ENCODE measurements around the gene MGP. TPM values are rescaled to one million over a fixed set of nuclear protein-coding genes. Genes with fewer than 3 reads are reported as not detected.

The MGP gene
- polyA plus RNA-seq, 2 donors = 32.7 to 51.2 TPM

DNA sequence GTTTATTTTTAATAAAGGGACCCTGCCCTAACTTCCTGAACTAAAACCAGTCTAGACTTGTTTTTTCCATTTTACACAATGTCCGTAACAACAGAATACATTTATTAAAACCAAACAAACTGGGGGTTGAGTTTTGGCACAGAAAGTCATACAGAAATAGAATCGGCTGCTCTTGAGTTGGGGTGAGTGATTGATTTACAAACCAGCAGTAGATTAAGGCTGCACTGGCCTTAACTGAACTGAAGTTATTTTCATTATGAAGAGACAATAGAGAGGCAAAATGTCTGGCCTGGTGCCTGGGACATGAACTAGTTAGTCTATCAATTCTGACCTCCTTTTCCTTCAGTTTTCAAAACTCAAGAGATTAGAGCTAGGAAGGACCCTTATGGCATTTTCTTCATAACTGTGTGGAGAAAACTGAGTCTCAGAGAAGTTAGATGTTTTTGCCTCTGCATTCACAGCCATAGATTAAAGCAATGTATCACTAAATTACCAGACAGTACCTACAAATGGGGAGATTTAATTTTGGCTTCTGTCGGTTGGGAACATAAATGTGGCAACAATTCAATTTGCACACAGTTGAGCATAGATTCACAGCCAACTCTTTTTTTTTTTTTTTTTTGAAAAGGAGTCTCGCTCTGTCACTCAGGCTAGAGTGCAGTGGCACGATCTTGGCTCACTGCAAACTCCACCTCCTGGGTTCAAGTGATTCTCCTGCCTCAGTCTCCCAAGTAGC is 19.8 kb upstream of the MGP start:
- Histone ChIP-seq H3K36me3 (ENCODE audit: control insufficient read depth in 2 of 2, insufficient read depth in 2 of 2, low read length in 1 of 2) (no peaks in the 10 kb centered on the region), H3K27ac (ENCODE audit: low read depth in 2 of 2, low read length in 1 of 2) (peak overlapping the region in 1 of 2 donors; percentile 7)

DNA sequence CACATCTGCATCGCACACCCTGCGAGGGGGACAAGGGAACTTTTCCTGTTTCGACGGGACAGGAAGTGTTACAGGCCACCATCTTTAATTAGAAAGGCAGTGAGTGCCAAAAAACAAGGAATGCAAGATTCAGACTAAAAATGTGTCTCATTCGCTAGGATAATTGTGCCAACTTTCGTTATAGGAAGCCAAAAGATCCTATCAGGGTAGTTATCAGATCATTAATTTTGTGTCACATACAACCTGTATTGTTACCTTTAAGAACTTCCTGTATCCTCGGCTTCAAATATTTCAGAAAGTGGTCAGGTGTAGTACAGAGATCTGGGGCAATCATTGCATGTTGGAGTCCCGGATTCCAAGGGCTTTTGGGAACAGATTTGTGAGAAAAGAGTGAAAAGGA is 19.2 kb upstream of the MGP start:
- WGBS, 2 donors = 58 to 60% methylated on average over 8 of the region's 8 CpGs
- Histone ChIP-seq H3K4me3 (ENCODE audit: low read depth in 1 of 2, low read length in 2 of 2) (no peak overlapping the region), H3K27me3 (ENCODE audit: control insufficient read depth in 1 of 2, insufficient read depth in 2 of 2, low read length in 2 of 2) (no peaks in the 10 kb centered on the region), H3K4me1 (ENCODE audit: control insufficient read depth in 2 of 2, insufficient read depth in 2 of 2, low read length in 1 of 2) (no peaks in the 10 kb centered on the region), H3K36me3 (ENCODE audit: control insufficient read depth in 2 of 2, insufficient read depth in 2 of 2, low read length in 1 of 2) (no peaks in the 10 kb centered on the region), H3K27ac (ENCODE audit: low read depth in 2 of 2, low read length in 1 of 2) (peak overlapping the region in 1 of 2 donors; percentile 7), H3K9me3 (ENCODE audit: control insufficient read depth in 2 of 2, insufficient read depth in 1 of 2, low read depth in 1 of 2, low read length in 1 of 2) (no peaks in the 10 kb centered on the region)

More for the DNA sequence above, 19.8 kb upstream of the MGP start:
- Histone ChIP-seq H3K4me3 (ENCODE audit: low read depth in 1 of 2, low read length in 2 of 2) (no peak overlapping the region), H3K27me3 (ENCODE audit: control insufficient read depth in 1 of 2, insufficient read depth in 2 of 2, low read length in 2 of 2) (no peaks in the 10 kb centered on the region), H3K9me3 (ENCODE audit: control insufficient read depth in 2 of 2, insufficient read depth in 1 of 2, low read depth in 1 of 2, low read length in 1 of 2) (no peaks in the 10 kb centered on the region), H3K4me1 (ENCODE audit: control insufficient read depth in 2 of 2, insufficient read depth in 2 of 2, low read length in 1 of 2) (no peaks in the 10 kb centered on the region)
- 22 to 23% methylated on average over 5 of the region's 5 CpGs for WGBS, 2 donors

- no peaks in the 10 kb centered on the region for H3K4me1 ChIP-seq (ENCODE audit: control insufficient read depth in 2 of 2, insufficient read depth in 2 of 2, low read length in 1 of 2)
- H3K27me3 ChIP-seq (ENCODE audit: control insufficient read depth in 1 of 2, insufficient read depth in 2 of 2, low read length in 2 of 2) = no peaks in the 10 kb centered on the region
- H3K4me3 ChIP-seq (ENCODE audit: low read depth in 1 of 2, low read length in 2 of 2) = no peak overlapping the region
- no peaks in the 10 kb centered on the region for H3K36me3 ChIP-seq (ENCODE audit: control insufficient read depth in 2 of 2, insufficient read depth in 2 of 2, low read length in 1 of 2)
- H3K9me3 ChIP-seq (ENCODE audit: control insufficient read depth in 2 of 2, insufficient read depth in 1 of 2, low read depth in 1 of 2, low read length in 1 of 2) = no peaks in the 10 kb centered on the region
- no peak overlapping the region for H3K27ac ChIP-seq (ENCODE audit: low read depth in 2 of 2, low read length in 1 of 2)
- WGBS, 2 donors = 76 to 86% methylated on average over 5 of the region's 5 CpGs
Measured at GRCh38 chr12:14903386-14904098, 17.9 kb upstream of the MGP start.

DNA sequence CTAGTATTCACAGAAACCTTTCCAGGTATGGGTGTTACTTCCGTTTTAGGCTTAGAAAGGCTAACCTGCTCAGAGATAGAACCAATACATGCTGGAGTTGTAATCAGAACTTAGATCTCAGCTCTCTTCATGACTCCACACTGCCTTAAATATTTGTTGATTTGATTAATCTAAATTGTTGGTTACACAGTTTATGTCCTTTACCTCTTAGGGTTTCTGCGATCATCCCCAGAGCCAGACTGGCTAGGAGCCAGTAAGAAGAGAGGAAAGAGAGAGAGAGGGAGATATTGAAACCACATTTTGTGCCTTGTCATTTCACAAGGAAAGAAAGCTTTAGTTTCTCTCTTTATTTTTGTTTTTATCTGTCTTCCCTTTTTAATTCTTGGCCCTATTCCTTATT is 16.8 kb upstream of the MGP start:
- no peaks in the 10 kb centered on the region for H3K27me3 ChIP-seq (ENCODE audit: control insufficient read depth in 1 of 2, insufficient read depth in 2 of 2, low read length in 2 of 2)
- 63% methylated on average over 2 of the region's 2 CpGs for WGBS, 2 donors
- no peaks in the 10 kb centered on the region for H3K9me3 ChIP-seq (ENCODE audit: control insufficient read depth in 2 of 2, insufficient read depth in 1 of 2, low read depth in 1 of 2, low read length in 1 of 2)
- no peaks in the 10 kb centered on the region for H3K4me1 ChIP-seq (ENCODE audit: control insufficient read depth in 2 of 2, insufficient read depth in 2 of 2, low read length in 1 of 2)
- H3K4me3 ChIP-seq (ENCODE audit: low read depth in 1 of 2, low read length in 2 of 2) = no peak overlapping the region
- no peaks in the 10 kb centered on the region for H3K36me3 ChIP-seq (ENCODE audit: control insufficient read depth in 2 of 2, insufficient read depth in 2 of 2, low read length in 1 of 2)
- H3K27ac ChIP-seq (ENCODE audit: low read depth in 2 of 2, low read length in 1 of 2) = no peak overlapping the region

DNA sequence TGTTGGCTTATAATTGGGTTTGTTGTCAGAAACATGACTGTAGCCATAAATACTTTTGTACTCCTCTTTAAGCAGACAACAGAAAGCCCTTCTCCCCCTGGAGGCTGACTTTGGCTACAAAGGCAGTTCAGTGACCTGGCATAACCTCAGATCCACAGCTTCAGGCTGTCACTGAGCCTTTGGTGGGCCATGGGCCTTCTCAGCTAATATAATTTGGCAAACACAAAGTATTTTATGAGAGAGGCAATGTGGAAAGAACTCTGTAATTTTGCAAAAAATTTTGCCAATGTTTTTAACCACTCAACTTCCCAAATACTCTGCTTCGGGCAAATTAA is 15.5 kb upstream of the MGP start:
- WGBS, 2 donors = 70 to 82% methylated on average over 1 of the region's 1 CpG
- no peak overlapping the region for H3K27ac ChIP-seq (ENCODE audit: low read depth in 2 of 2, low read length in 1 of 2)
- no peaks in the 10 kb centered on the region for H3K9me3 ChIP-seq (ENCODE audit: control insufficient read depth in 2 of 2, insufficient read depth in 1 of 2, low read depth in 1 of 2, low read length in 1 of 2)
- no peaks in the 10 kb centered on the region for H3K36me3 ChIP-seq (ENCODE audit: control insufficient read depth in 2 of 2, insufficient read depth in 2 of 2, low read length in 1 of 2)
- no peaks in the 10 kb centered on the region for H3K27me3 ChIP-seq (ENCODE audit: control insufficient read depth in 1 of 2, insufficient read depth in 2 of 2, low read length in 2 of 2)
- no peaks in the 10 kb centered on the region for H3K4me1 ChIP-seq (ENCODE audit: control insufficient read depth in 2 of 2, insufficient read depth in 2 of 2, low read length in 1 of 2)
- no peak overlapping the region for H3K4me3 ChIP-seq (ENCODE audit: low read depth in 1 of 2, low read length in 2 of 2)

- Histone ChIP-seq H3K27me3 (ENCODE audit: control insufficient read depth in 1 of 2, insufficient read depth in 2 of 2, low read length in 2 of 2) (no peaks in the 10 kb centered on the region), H3K4me1 (ENCODE audit: control insufficient read depth in 2 of 2, insufficient read depth in 2 of 2, low read length in 1 of 2) (no peaks in the 10 kb centered on the region), H3K4me3 (ENCODE audit: low read depth in 1 of 2, low read length in 2 of 2) (no peak overlapping the region), H3K27ac (ENCODE audit: low read depth in 2 of 2, low read length in 1 of 2) (no peak overlapping the region), H3K9me3 (ENCODE audit: control insufficient read depth in 2 of 2, insufficient read depth in 1 of 2, low read depth in 1 of 2, low read length in 1 of 2) (no peaks in the 10 kb centered on the region), H3K36me3 (ENCODE audit: control insufficient read depth in 2 of 2, insufficient read depth in 2 of 2, low read length in 1 of 2) (no peaks in the 10 kb centered on the region)
- 82 to 91% methylated on average over 5 of the region's 5 CpGs for WGBS, 2 donors
Measured at GRCh38 chr12:14900521-14901227, 15.0 kb upstream of the MGP start.

DNA sequence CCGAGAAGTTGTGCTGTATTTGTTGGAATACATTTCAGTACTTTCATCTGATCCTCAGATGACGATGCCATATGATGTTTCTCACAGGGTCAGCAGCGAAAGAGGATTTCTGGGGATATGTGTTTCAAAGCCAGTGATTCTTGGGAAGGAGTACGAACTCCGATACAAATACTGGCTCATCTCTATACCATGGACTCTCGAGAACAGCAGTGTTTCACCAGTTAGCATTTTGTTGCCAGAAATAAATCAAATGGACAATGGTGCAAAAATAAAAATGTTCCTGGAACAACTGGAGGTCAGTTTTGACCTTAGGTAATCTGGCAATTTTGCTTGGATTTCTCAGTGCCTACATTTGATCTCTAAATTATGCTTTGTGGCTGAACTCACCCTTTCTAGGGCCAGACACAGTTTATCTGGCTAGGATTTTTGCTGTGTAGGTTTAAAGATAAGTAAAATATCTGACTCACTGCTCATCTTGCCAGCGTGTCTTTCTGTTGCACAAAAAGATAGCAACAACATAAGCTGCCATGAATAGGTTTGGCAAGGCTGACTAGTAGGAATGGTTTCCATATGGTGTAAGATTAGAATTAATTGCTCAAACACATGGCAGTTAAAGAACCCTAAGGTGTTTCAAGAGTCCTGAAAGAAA is 11.0 kb upstream of the MGP start:
- H3K27me3 ChIP-seq (ENCODE audit: control insufficient read depth in 1 of 2, insufficient read depth in 2 of 2, low read length in 2 of 2) = no peaks in the 10 kb centered on the region
- H3K4me3 ChIP-seq (ENCODE audit: low read depth in 1 of 2, low read length in 2 of 2) = no peak overlapping the region
- H3K9me3 ChIP-seq (ENCODE audit: control insufficient read depth in 2 of 2, insufficient read depth in 1 of 2, low read depth in 1 of 2, low read length in 1 of 2) = no peaks in the 10 kb centered on the region
- WGBS, 2 donors = 53 to 59% methylated on average over 7 of the region's 7 CpGs
- peak overlapping the region in 1 of 2 donors; percentile 14 for H3K27ac ChIP-seq (ENCODE audit: low read depth in 2 of 2, low read length in 1 of 2)
- H3K36me3 ChIP-seq (ENCODE audit: control insufficient read depth in 2 of 2, insufficient read depth in 2 of 2, low read length in 1 of 2) = no peaks in the 10 kb centered on the region
- H3K4me1 ChIP-seq (ENCODE audit: control insufficient read depth in 2 of 2, insufficient read depth in 2 of 2, low read length in 1 of 2) = no peaks in the 10 kb centered on the region

DNA sequence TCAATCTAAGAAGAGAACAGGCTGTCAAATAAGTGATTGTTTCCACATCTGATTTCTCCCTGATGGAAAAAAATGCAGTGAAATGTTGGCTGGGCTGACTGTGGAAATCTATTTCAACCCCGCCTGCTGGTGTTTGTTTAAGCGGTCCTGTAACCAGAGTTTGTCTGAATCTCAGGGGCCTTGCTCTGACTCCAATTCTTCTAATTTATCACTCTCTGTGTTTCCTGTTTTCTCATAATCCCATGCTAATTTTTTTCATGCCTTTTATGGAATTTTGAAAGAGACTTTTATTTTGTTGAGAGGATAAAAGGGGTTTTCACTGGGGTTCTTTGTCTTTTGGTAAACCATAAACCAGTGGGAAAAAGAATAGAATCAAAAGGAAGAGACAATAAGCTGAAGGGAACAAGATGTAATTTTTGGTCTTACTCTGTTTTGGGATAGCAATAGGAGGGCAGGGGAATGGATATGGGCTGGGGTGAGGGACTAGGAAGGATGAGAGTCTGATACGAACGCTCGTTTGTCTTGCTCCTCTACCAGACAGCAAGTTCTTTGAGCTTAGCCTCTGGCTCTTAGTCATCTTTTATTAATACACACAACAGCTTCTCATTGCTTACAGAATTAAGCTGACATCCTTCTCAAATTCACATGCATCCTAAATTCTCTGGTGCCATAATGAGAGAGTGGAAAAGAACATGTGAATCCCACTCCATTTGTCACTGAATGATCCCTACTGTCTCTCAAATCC is 8.0 kb upstream of the MGP start:
- Histone ChIP-seq H3K27ac (ENCODE audit: low read depth in 2 of 2, low read length in 1 of 2) (peak overlapping the region in 1 of 2 donors; percentile 14), H3K9me3 (ENCODE audit: control insufficient read depth in 2 of 2, insufficient read depth in 1 of 2, low read depth in 1 of 2, low read length in 1 of 2) (no peaks in the 10 kb centered on the region), H3K36me3 (ENCODE audit: control insufficient read depth in 2 of 2, insufficient read depth in 2 of 2, low read length in 1 of 2) (no peaks in the 10 kb centered on the region), H3K4me3 (ENCODE audit: low read depth in 1 of 2, low read length in 2 of 2) (no peak overlapping the region), H3K4me1 (ENCODE audit: control insufficient read depth in 2 of 2, insufficient read depth in 2 of 2, low read length in 1 of 2) (no peaks in the 10 kb centered on the region), H3K27me3 (ENCODE audit: control insufficient read depth in 1 of 2, insufficient read depth in 2 of 2, low read length in 2 of 2) (no peaks in the 10 kb centered on the region)
- WGBS, 2 donors = 36 to 66% methylated on average over 5 of the region's 5 CpGs
